Vagina (tissue), 2 donors: ENCODE data around the gene ZNF567. TPM values are rescaled to one million over a fixed set of nuclear protein-coding genes. Genes with fewer than 3 reads are reported as not detected.

ENCODE experiments used
- DNase-seq, 2 donors: peaks; one replicate each; pipeline ENCODE4 v3.0.0-alpha.2; 2017; ENCODE audit errors: extremely low spot score in 2 of 2
- H3K27ac ChIP-seq: fragments of 200-600 bp; sonication (generic); one replicate; pipeline ENCODE4 v1.5.1; 2019
- H3K27me3 ChIP-seq: fragments of 200-600 bp; sonication (generic); one replicate; pipeline ENCODE4 v1.5.1; 2019
- H3K36me3 ChIP-seq, 2 donors: fragments of 200-600 bp; sonication (generic); one replicate each; pipeline ENCODE4 v1.5.1; 2017 to 2019
- H3K4me1 ChIP-seq: fragments of 200-600 bp; sonication (generic); one replicate; pipeline ENCODE4 v1.5.1; 2019
- H3K4me3 ChIP-seq, 2 donors: fragments of 200-600 bp; sonication (generic); 1 replicate in 1 of 2; 2 replicates in 1 of 2; pipeline ENCODE4 v1.5.1; 2016 to 2019
- H3K9me3 ChIP-seq: fragments of 200-600 bp; sonication (generic); one replicate; pipeline ENCODE4 v1.5.1; 2019
- POLR2A ChIP-seq, 2 donors: fragments of 450-650 bp; IDR thresholded peaks; one replicate each; pipeline ENCODE4 v1.6.1; 2017; ENCODE audit warnings: antibody characterized with exemption in 2 of 2, mild to moderate bottlenecking in 2 of 2, moderate library complexity in 2 of 2
- POLR2AphosphoS5 ChIP-seq, 2 donors: sonication (generic); formaldehyde crosslinking; IDR thresholded peaks; one replicate each; pipeline ENCODE4 v1.9.0; 2017; ENCODE audit warnings: antibody characterized with exemption in 2 of 2, mild to moderate bottlenecking in 2 of 2, low read depth in 1 of 2; ENCODE audit not compliant: insufficient read depth in 1 of 2
- intact Hi-C: fragments of 100-400 bp; cut with DNase I; formaldehyde crosslinking; loops from one replicate; pipeline ENCODE4 v1.15.1; 2023
- total RNA-seq: library from RNA; depleted of rRNA; stranded (reverse); fragments of >200 nt; gene quantifications from one replicate; pipeline ENCODE4 v1.2.3, GENCODE V29; 2016
- TF ChIP-seq, protein P1 (sequence below), 3 experiments: fragments of 450-650 bp in 2 of 3; fragments of 200-600 bp in 1 of 3; sonication (generic) in 1 of 3; IDR thresholded peaks; one replicate each; pipeline ENCODE4 v1.5.1; 2017 to 2019; ENCODE audit warnings: antibody characterized with exemption in 3 of 3, mild to moderate bottlenecking in 2 of 3, moderate library complexity in 2 of 3

The ZNF567 gene
- total RNA-seq, 1 donor from 2014 or later = 8.3 TPM

DNA sequence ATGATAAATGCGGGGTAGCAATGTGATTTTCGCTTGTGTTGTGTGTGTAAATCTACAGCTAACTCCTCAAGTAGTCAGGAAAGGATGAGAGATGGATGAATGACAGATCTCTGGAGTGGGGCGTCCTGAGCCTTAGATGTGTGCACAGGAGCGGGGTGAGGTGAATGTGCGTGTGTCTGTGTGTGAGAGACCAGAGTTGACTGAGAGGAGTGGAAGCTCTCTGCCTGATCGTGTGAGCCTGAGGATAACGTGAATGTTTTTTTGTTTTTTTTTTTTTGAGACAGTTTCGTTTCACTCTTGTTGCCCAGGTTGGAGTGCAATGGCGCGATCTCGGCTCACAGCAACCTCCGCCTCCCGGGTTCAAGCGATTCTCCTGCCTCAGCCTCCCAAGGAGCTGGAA, 21.6 kb upstream of the ZNF567 start:
- no peak for DNase-seq
- Histone ChIP-seq H3K4me1 (peaks cover 16% of the 10 kb centered on the region), H3K27ac (no peak overlapping the region), H3K27me3 (no peaks in the 10 kb centered on the region), H3K36me3 (peaks cover 0 to 40% of the 10 kb centered on the region in 2 donors), H3K4me3 (peak overlapping the region; percentile 65 to 83), H3K9me3 (peaks cover 19% of the 10 kb centered on the region)
- TF ChIP-seq POLR2A (IDR thresholded peaks at IDR 0.05) (no peak), POLR2AphosphoS5 (IDR thresholded peaks at IDR 0.05; ENCODE audit: insufficient read depth in 1 of 2, low read depth in 1 of 2) (no peak)
- TF ChIP-seq, protein P1, sequence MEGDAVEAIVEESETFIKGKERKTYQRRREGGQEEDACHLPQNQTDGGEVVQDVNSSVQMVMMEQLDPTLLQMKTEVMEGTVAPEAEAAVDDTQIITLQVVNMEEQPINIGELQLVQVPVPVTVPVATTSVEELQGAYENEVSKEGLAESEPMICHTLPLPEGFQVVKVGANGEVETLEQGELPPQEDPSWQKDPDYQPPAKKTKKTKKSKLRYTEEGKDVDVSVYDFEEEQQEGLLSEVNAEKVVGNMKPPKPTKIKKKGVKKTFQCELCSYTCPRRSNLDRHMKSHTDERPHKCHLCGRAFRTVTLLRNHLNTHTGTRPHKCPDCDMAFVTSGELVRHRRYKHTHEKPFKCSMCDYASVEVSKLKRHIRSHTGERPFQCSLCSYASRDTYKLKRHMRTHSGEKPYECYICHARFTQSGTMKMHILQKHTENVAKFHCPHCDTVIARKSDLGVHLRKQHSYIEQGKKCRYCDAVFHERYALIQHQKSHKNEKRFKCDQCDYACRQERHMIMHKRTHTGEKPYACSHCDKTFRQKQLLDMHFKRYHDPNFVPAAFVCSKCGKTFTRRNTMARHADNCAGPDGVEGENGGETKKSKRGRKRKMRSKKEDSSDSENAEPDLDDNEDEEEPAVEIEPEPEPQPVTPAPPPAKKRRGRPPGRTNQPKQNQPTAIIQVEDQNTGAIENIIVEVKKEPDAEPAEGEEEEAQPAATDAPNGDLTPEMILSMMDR (IDR thresholded peaks at IDR 0.05) = no peak
- intact Hi-C loops = no loop called here

DNA sequence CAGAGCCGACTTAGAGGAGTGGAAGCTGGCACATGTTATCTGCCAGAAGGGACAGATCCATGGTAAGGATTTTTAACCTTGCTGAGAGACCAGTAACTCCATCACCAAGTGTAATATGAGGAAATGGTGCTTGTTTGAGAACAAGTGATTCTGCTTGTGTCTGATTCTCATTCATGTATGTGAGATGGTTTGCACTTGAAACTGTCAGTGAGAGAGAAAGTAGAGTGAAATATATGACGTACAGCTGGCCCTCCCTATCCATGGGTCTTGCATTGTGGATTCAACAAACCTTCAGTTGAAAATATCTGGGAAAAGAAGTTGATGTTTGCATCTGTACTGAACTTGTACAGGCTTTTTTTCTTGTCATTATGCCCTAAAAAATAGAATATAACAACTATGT, 18.8 kb upstream of the ZNF567 start:
- no peaks in the 10 kb centered on the region for H3K27me3 ChIP-seq
- no peak overlapping the region for H3K27ac ChIP-seq
- H3K4me3 ChIP-seq = no peak overlapping the region
- peaks cover 30% of the 10 kb centered on the region for H3K9me3 ChIP-seq
- H3K4me1 ChIP-seq = peaks cover 16% of the 10 kb centered on the region
- TF ChIP-seq, protein P1 (IDR thresholded peaks at IDR 0.05) = no peak
- TF ChIP-seq POLR2AphosphoS5 (IDR thresholded peaks at IDR 0.05; ENCODE audit: insufficient read depth in 1 of 2, low read depth in 1 of 2) (no peak), POLR2A (IDR thresholded peaks at IDR 0.05) (no peak)
- intact Hi-C loops = no loop called here
- peaks cover 0 to 35% of the 10 kb centered on the region in 2 donors for H3K36me3 ChIP-seq
- no peak for DNase-seq

DNA sequence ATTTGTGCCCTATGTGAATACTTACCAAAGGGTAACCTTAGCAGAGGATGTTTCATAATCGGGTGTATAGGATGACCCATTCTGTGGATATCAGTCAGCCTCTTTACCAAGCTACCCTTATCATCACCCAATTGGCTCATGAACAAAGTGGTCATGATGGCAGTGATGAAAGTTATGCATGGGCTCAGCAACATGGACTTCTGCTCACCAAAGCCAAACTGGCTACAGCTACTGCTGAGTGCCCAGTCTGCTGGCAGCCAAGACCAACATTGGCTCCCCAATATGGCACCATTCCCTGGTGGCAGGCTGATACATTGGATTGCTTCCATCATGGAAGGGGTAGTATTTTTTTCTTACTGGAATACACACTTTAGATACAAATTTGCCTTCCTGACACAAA, 15.0 kb upstream of the ZNF567 start:
- intact Hi-C loops = no loop called here
- TF ChIP-seq POLR2A (IDR thresholded peaks at IDR 0.05) = no peak
- H3K27me3 ChIP-seq = no peaks in the 10 kb centered on the region
- H3K4me3 ChIP-seq = no peak overlapping the region
- peaks cover 0 to 34% of the 10 kb centered on the region in 2 donors for H3K36me3 ChIP-seq
- H3K27ac ChIP-seq = no peak overlapping the region
- DNase-seq = no peak
- peaks cover 38% of the 10 kb centered on the region for H3K9me3 ChIP-seq
- peaks cover 9% of the 10 kb centered on the region for H3K4me1 ChIP-seq

DNA sequence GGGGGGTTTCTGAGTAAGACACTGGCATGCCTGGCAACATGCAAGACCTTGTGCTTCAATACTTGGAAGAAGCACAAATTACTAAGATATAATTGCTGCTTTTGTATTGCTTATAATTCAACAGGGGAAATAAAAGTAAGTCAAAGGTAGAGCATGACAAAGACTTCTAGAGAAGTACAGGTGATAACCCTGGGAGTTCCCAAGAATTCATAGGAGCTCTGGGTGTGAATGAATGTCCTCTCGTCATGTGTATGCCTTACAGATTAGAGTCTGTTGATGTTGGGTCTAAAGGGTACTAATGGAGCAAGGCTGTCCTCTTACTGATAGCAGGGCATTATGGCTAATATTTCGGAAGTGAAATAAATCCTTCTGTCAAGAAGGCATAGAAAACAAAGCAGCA, 13.2 kb upstream of the ZNF567 start:
- Histone ChIP-seq H3K27ac (no peak overlapping the region), H3K36me3 (peaks cover 0 to 47% of the 10 kb centered on the region in 2 donors), H3K4me1 (no peaks in the 10 kb centered on the region), H3K9me3 (peaks cover 48% of the 10 kb centered on the region), H3K4me3 (no peak overlapping the region), H3K27me3 (no peaks in the 10 kb centered on the region)
- intact Hi-C loops = no loop called here
- TF ChIP-seq POLR2A (IDR thresholded peaks at IDR 0.05) (no peak), POLR2AphosphoS5 (IDR thresholded peaks at IDR 0.05; ENCODE audit: insufficient read depth in 1 of 2, low read depth in 1 of 2) (no peak)
- TF ChIP-seq, protein P1 (IDR thresholded peaks at IDR 0.05) = no peak
- DNase-seq = no peak

DNA sequence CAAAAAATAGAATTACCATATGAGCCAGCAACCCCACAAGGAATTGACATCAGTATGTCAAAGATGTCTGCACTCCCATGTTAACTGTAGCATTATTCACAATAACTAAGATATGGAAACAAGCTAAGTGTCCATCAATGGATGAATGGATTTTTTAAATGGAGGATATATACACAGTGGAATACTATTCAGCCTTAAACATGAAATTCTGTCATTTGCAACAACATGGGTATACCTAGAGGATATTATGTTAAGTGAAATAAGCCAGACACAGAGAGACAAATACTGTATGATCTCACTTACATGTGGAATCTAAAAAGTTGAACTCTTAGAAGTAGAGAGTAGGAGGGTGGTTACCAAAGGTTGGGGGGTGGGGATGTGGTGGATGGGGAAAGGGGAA, 8.0 kb upstream of the ZNF567 start:
- no peak for DNase-seq
- Histone ChIP-seq H3K4me3 (no peak overlapping the region), H3K9me3 (peaks cover 29% of the 10 kb centered on the region), H3K27me3 (no peaks in the 10 kb centered on the region), H3K36me3 (peaks cover 0 to 35% of the 10 kb centered on the region in 2 donors), H3K27ac (no peak overlapping the region), H3K4me1 (no peaks in the 10 kb centered on the region)
- TF ChIP-seq, protein P1 (IDR thresholded peaks at IDR 0.05) = no peak
- no peak for TF ChIP-seq POLR2A (IDR thresholded peaks at IDR 0.05)
- TF ChIP-seq POLR2AphosphoS5 (IDR thresholded peaks at IDR 0.05; ENCODE audit: insufficient read depth in 1 of 2, low read depth in 1 of 2) = no peak
- intact Hi-C loops = no loop called here
